WTC11 (cell line): ENCODE data around the gene UNCX. TPM values are rescaled to one million over a fixed set of nuclear protein-coding genes. Genes with fewer than 3 reads are reported as not detected.

Experiments used
- ATAC-seq: fragments of 200-7000 bp; cut with Tn5 transposase; 2 replicates; pipeline ENCODE4 v1.10.0; 2021; ENCODE audit warnings: mild to moderate bottlenecking, moderate library complexity
- CTCF ChIA-PET: fragments of 300-600 bp; sonication (Branson Sonifier 250); formaldehyde crosslinking; loops from one replicate; lab custom pipeline; 2021; ENCODE audit warnings: antibody characterized with exemption; lab: Charles Lee
- POLR2A ChIA-PET: fragments of 350-600 bp; sonication (Branson Sonifier 250); formaldehyde crosslinking; loops from one replicate; lab custom pipeline; 2021; ENCODE audit warnings: antibody characterized with exemption; lab: Charles Lee
- DNase-seq: peaks from one replicate; pipeline ENCODE4 v3.0.0; 2021; ENCODE audit warnings: low spot score
- H3K27ac Mint-ChIP-seq: 2 replicates; pipeline ENCODE4 v1.8.0; 2021; ENCODE audit warnings: mixed read lengths
- H3K27me3 Mint-ChIP-seq: 2 replicates; pipeline ENCODE4 v1.8.0; 2021; ENCODE audit warnings: low read depth, mild to moderate bottlenecking, moderate library complexity, mixed read lengths
- H3K36me3 Mint-ChIP-seq: 2 replicates; pipeline ENCODE4 v1.8.0; 2021; ENCODE audit warnings: mixed read lengths
- H3K4me1 Mint-ChIP-seq: 2 replicates; pipeline ENCODE4 v1.8.0; 2022; ENCODE audit warnings: mixed read lengths
- H3K4me3 Mint-ChIP-seq: 2 replicates; pipeline ENCODE4 v1.8.0; 2021; ENCODE audit warnings: mild to moderate bottlenecking, moderate library complexity, mixed read lengths
- H3K9me3 Mint-ChIP-seq: 2 replicates; pipeline ENCODE4 v1.8.0; 2021; ENCODE audit warnings: mixed read lengths
- AR ChIP-seq: fragments of 250-450 bp; sonication (Bioruptor Pico); IDR thresholded peaks from 2 replicates; pipeline ENCODE4 v1.9.0; 2021; ENCODE audit warnings: mild to moderate bottlenecking
- CDX4 ChIP-seq: fragments of 250-450 bp; sonication (Bioruptor Pico); IDR thresholded peaks from 2 replicates; pipeline ENCODE4 v1.9.0; 2021; ENCODE audit warnings: moderate library complexity, mild to moderate bottlenecking, inconsistent platforms, borderline replicate concordance
- CREM ChIP-seq: sonication (generic); formaldehyde crosslinking; IDR thresholded peaks from 2 replicates; pipeline ENCODE4 v1.8.1; 2022; ENCODE audit warnings: mild to moderate bottlenecking, missing genetic modification reagents, moderate library complexity
- CTCF ChIP-seq: fragments of 200-600 bp; IDR thresholded peaks from 2 replicates; pipeline ENCODE4 v1.8.0; 2022; ENCODE audit warnings: antibody characterized with exemption
- E2F5 ChIP-seq: sonication (generic); formaldehyde crosslinking; IDR thresholded peaks from 2 replicates; pipeline ENCODE4 v1.8.1; 2022; ENCODE audit warnings: mild to moderate bottlenecking, moderate library complexity, missing genetic modification reagents
- ELF4 ChIP-seq: sonication (generic); formaldehyde crosslinking; IDR thresholded peaks from 2 replicates; pipeline ENCODE4 v1.8.1; 2022; ENCODE audit warnings: low read depth, mild to moderate bottlenecking, moderate library complexity, missing genetic modification reagents
- FOXK1 ChIP-seq: sonication (generic); formaldehyde crosslinking; IDR thresholded peaks from 2 replicates; pipeline ENCODE4 v1.8.0; 2022; ENCODE audit warnings: mild to moderate bottlenecking, moderate library complexity, missing genetic modification reagents
- GABPB1 ChIP-seq: sonication (generic); formaldehyde crosslinking; IDR thresholded peaks from 2 replicates; pipeline ENCODE4 v1.8.1; 2023; ENCODE audit warnings: mild to moderate bottlenecking, missing genetic modification reagents
- GRHL2 ChIP-seq: fragments of 250-450 bp; sonication (Bioruptor Pico); IDR thresholded peaks from 2 replicates; pipeline ENCODE4 v1.8.0; 2022; ENCODE audit warnings: mild to moderate bottlenecking, moderate library complexity; ENCODE audit not compliant: insufficient replicate concordance, severe bottlenecking
- GTF2I ChIP-seq: fragments of 250-450 bp; sonication (Bioruptor Pico); conservative IDR thresholded peaks from 2 replicates; pipeline ENCODE4 v1.4.0; 2021; ENCODE audit warnings: mild to moderate bottlenecking
- JUN ChIP-seq: sonication (generic); formaldehyde crosslinking; IDR thresholded peaks from 2 replicates; pipeline ENCODE4 v1.8.0; 2023; ENCODE audit warnings: mild to moderate bottlenecking, missing genetic modification reagents
- NR1H2 ChIP-seq: sonication (generic); formaldehyde crosslinking; IDR thresholded peaks from 2 replicates; pipeline ENCODE4 v1.9.0; 2021; ENCODE audit warnings: mild to moderate bottlenecking, moderate library complexity, missing genetic modification reagents
- SOX15 ChIP-seq: fragments of 250-450 bp; sonication (Bioruptor Pico); IDR thresholded peaks from 2 replicates; pipeline ENCODE4 v1.9.0; 2021; ENCODE audit warnings: mild to moderate bottlenecking
- TEAD4 ChIP-seq: sonication (generic); formaldehyde crosslinking; IDR thresholded peaks from 2 replicates; pipeline ENCODE4 v1.8.0; 2022; ENCODE audit warnings: mild to moderate bottlenecking, missing genetic modification reagents
- ZNF138 ChIP-seq: sonication (generic); formaldehyde crosslinking; conservative IDR thresholded peaks from 2 replicates; pipeline ENCODE4 v1.8.1; 2022; ENCODE audit warnings: mild to moderate bottlenecking, moderate library complexity, missing genetic modification reagents
- ZNF317 ChIP-seq: sonication (generic); formaldehyde crosslinking; IDR thresholded peaks from 2 replicates; pipeline ENCODE4 v1.8.1; 2023; ENCODE audit warnings: low read depth, mild to moderate bottlenecking, moderate library complexity, missing genetic modification reagents, borderline replicate concordance
- total RNA-seq: library from RNA; stranded (reverse); gene quantifications from 3 replicates; pipeline ENCODE4 v1.2.3, GENCODE V29; 2021
- TF ChIP-seq, protein P1 (sequence below): fragments of 250-450 bp; sonication (Bioruptor Pico); IDR thresholded peaks from 2 replicates; pipeline ENCODE4 v1.9.0; 2021; ENCODE audit warnings: mild to moderate bottlenecking
- TF ChIP-seq, protein P2 (sequence below): sonication (generic); formaldehyde crosslinking; IDR thresholded peaks from 2 replicates; pipeline ENCODE4 v1.8.1; 2023; ENCODE audit warnings: mild to moderate bottlenecking, missing genetic modification reagents

The UNCX gene
- total RNA-seq, 1 experiment from 2014 or later: not detected

- Mint-ChIP-seq H3K4me3 (no peak overlapping the region), H3K27ac (no peak overlapping the region), H3K4me1 (no peaks in the 10 kb centered on the region), H3K9me3 (peaks cover 27% of the 10 kb centered on the region), H3K27me3 (peaks cover 10% of the 10 kb centered on the region), H3K36me3 (0 out of 2 replicates have a peak, but pooled peaks cover 3% of the 10 kb centered on the region)
- no peak for TF ChIP-seq AR (CRISPR knock-in tag)
- TF ChIP-seq GRHL2: no peak
- no peak for TF ChIP-seq ELF4 (CRISPR knock-in tag)
- no peak for TF ChIP-seq JUN (CRISPR knock-in tag)
- no peak for TF ChIP-seq GTF2I (CRISPR knock-in tag)
- TF ChIP-seq, protein P1, sequence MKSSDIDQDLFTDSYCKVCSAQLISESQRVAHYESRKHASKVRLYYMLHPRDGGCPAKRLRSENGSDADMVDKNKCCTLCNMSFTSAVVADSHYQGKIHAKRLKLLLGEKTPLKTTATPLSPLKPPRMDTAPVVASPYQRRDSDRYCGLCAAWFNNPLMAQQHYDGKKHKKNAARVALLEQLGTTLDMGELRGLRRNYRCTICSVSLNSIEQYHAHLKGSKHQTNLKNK (CRISPR knock-in tag): no peak
- TF ChIP-seq TEAD4: no peak
- no peak for TF ChIP-seq FOXK1
- TF ChIP-seq, protein P2, sequence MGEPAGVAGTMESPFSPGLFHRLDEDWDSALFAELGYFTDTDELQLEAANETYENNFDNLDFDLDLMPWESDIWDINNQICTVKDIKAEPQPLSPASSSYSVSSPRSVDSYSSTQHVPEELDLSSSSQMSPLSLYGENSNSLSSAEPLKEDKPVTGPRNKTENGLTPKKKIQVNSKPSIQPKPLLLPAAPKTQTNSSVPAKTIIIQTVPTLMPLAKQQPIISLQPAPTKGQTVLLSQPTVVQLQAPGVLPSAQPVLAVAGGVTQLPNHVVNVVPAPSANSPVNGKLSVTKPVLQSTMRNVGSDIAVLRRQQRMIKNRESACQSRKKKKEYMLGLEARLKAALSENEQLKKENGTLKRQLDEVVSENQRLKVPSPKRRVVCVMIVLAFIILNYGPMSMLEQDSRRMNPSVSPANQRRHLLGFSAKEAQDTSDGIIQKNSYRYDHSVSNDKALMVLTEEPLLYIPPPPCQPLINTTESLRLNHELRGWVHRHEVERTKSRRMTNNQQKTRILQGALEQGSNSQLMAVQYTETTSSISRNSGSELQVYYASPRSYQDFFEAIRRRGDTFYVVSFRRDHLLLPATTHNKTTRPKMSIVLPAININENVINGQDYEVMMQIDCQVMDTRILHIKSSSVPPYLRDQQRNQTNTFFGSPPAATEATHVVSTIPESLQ (CRISPR knock-in tag): no peak
- no peak for TF ChIP-seq ZNF138
- ChIA-PET CTCF (interaction anchor here (0.7 to 2.2 kb wide), 4 partner anchors 10 to 246 kb away, joined by 3 to 15 read pairs (median 6); no protein-coding TSS in a partner anchor), POLR2A (no interaction called here)
- no peak for DNase-seq
- ATAC-seq: no peak
Observed at GRCh38 chr7:1187127-1187526, 45.5 kb upstream of the UNCX start.

- peaks cover 28% of the 10 kb centered on the region for H3K9me3 Mint-ChIP-seq
- CTCF ChIA-PET: no interaction called here
- H3K27ac Mint-ChIP-seq: no peak overlapping the region
- no peaks in the 10 kb centered on the region for H3K4me1 Mint-ChIP-seq
- POLR2A ChIA-PET: no interaction called here
- TF ChIP-seq CREM (CRISPR knock-in tag) (no peak), ZNF317 (CRISPR knock-in tag) (no peak), SOX15 (CRISPR knock-in tag) (no peak), GABPB1 (no peak), CTCF (no peak), CDX4 (CRISPR knock-in tag) (no peak), NR1H2 (CRISPR knock-in tag) (no peak), AR (CRISPR knock-in tag) (no peak), E2F5 (CRISPR knock-in tag) (no peak)
- H3K36me3 Mint-ChIP-seq: 0 out of 2 replicates have a peak, but pooled peaks cover 3% of the 10 kb centered on the region
- DNase-seq: no peak
- no peak overlapping the region for H3K4me3 Mint-ChIP-seq
- peaks cover 10% of the 10 kb centered on the region for H3K27me3 Mint-ChIP-seq
- no peak for ATAC-seq
Observed at GRCh38 chr7:1188720-1189294, 43.9 kb upstream of the UNCX start.
